A549 treated with ZK216348 at 1 μM for 4 hours (cell line): ENCODE measurements around the gene CYSRT1. TPM values are rescaled to one million over a fixed set of nuclear protein-coding genes. Genes with fewer than 3 reads are reported as not detected.

ENCODE experiments used
- total RNA-seq: library from RNA; stranded (reverse); fragments of 200-300 nt; extraction: Qiagen RNA extraction; gene quantifications from 5 replicates; pipeline ENCODE4 v1.2.3, GENCODE V29; 2022; ENCODE audit warnings: low read depth

Gene CYSRT1
- total RNA-seq, result 2.8 to 5.4 TPM (median 4.2 TPM) in 5 replicates

GRCh38 chr9:137224830-137225694, at the start of gene CYSRT1:
CYSRT1 (plus strand) TSS chr9:137225174; CDS start chr9:137225622, 448 bp downstream.

GRCh38 chr9:137188490-137189296, 36.3 kb upstream of the CYSRT1 start, which contains the start of the genes ANAPC2 and SSNA1:
ANAPC2 (minus strand) TSS chr9:137188560; CDS start chr9:137188532, 28 bp downstream.
SSNA1 (plus strand) TSS chr9:137188676; CDS start chr9:137188727, 51 bp downstream.

GRCh38 chr9:137200311-137201204, 24.4 kb upstream of the CYSRT1 start, which contains the start of gene TPRN:
TPRN (minus strand) TSS chr9:137200741; CDS start chr9:137200711, 30 bp downstream.

GRCh38 chr9:137205126-137206069, 19.6 kb upstream of the CYSRT1 start, which contains the start of the genes NDOR1 and TMEM203:
NDOR1 (plus strand) TSS chr9:137205700; CDS start chr9:137205778, 78 bp downstream.
TMEM203 (minus strand) TSS chr9:137205648; CDS start chr9:137205414, 234 bp downstream.

GRCh38 chr9:137222190-137223077, 2.5 kb upstream of the CYSRT1 start, which contains the start of gene RNF208:
RNF208 (minus strand) TSS chr9:137222240; CDS start chr9:137221212, 1,028 bp downstream.

GRCh38 chr9:137227054-137227852, 2.3 kb downstream of the CYSRT1 start, which contains the start of gene RNF224:
RNF224 (plus strand) TSS chr9:137227502; CDS start chr9:137228336, 834 bp downstream.

GRCh38 chr9:137230705-137231371, 5.9 kb downstream of the CYSRT1 start, which contains the start of gene SLC34A3:
SLC34A3 (plus strand) TSS chr9:137230901; CDS start chr9:137231703, 802 bp downstream.

GRCh38 chr9:137240841-137241489, 16.0 kb downstream of the CYSRT1 start, which contains the start of gene TUBB4B:
TUBB4B (plus strand) TSS chr9:137241287; CDS start chr9:137241361, 74 bp downstream.

GRCh38 chr9:137251194-137251461, 26.2 kb downstream of the CYSRT1 start, which contains the start of gene STPG3:
STPG3 (plus strand) TSS chr9:137251286; CDS start chr9:137251287, 1 bp downstream.

GRCh38 chr9:137254624-137255447, 29.9 kb downstream of the CYSRT1 start, which contains the start of gene NELFB:
NELFB (plus strand) TSS chr9:137255327.

Other genes with a start within 250 kb of the CYSRT1 start
- 0.33 to 0.56 TPM (median 0.45 TPM) in 4 of 5 replicates, not detected in the other for gene PTGDS, start 247.7 kb upstream of the CYSRT1 start, total RNA-seq
- 0.08 to 0.18 TPM (median 0.12 TPM) in 3 of 5 replicates, not detected in the others for gene LCNL1, start 242.2 kb upstream of the CYSRT1 start, total RNA-seq
- 37.9 to 83.8 TPM (median 71.5 TPM) in 5 replicates for gene PAXX, start 232.8 kb upstream of the CYSRT1 start, total RNA-seq
- 2.2 to 4.2 TPM (median 3.7 TPM) in 5 replicates for gene CLIC3, start 228.6 kb upstream of the CYSRT1 start, total RNA-seq
- gene ABCA2, start 196.9 kb upstream of the CYSRT1 start, total RNA-seq, result 12.6 to 32.5 TPM (median 25.5 TPM) in 5 replicates
- 0.07 TPM in 1 of 5 replicates, not detected in the others for gene FUT7, start 193.1 kb upstream of the CYSRT1 start, total RNA-seq
- gene NPDC1, start 179.0 kb upstream of the CYSRT1 start, total RNA-seq, result 26.4 to 93.7 TPM (median 81.5 TPM) in 5 replicates
- gene ENTPD2, start 171.1 kb upstream of the CYSRT1 start, total RNA-seq, result 1.0 to 2.3 TPM (median 1.5 TPM) in 5 replicates
- gene SAPCD2, start 154.6 kb upstream of the CYSRT1 start, total RNA-seq, result 12.1 to 27.8 TPM (median 24.6 TPM) in 5 replicates
- gene UAP1L1, start 147.7 kb upstream of the CYSRT1 start, total RNA-seq, result 9.0 to 14.6 TPM (median 11.9 TPM) in 5 replicates
- 33.8 to 56.7 TPM (median 50.2 TPM) in 5 replicates for gene MAN1B1, start 138.2 kb upstream of the CYSRT1 start, total RNA-seq
- gene DPP7, start 110.4 kb upstream of the CYSRT1 start, total RNA-seq, result 52.8 to 134 TPM (median 106 TPM) in 5 replicates
- 0.14 to 0.76 TPM (median 0.27 TPM) in 5 replicates for gene GRIN1, start 86.0 kb upstream of the CYSRT1 start, total RNA-seq
- gene LRRC26, start 55.1 kb upstream of the CYSRT1 start, total RNA-seq, result 0.39 to 2.0 TPM (median 1.6 TPM) in 5 replicates
- not detected in 5 replicates for gene TMEM210, start 53.1 kb upstream of the CYSRT1 start, total RNA-seq
- 19.0 to 41.0 TPM (median 34.9 TPM) in 5 replicates for gene ANAPC2, start 36.6 kb upstream of the CYSRT1 start, total RNA-seq
- 85.9 to 156 TPM (median 148 TPM) in 5 replicates for gene SSNA1, start 36.5 kb upstream of the CYSRT1 start, total RNA-seq
- 5.5 to 10.4 TPM (median 10.2 TPM) in 5 replicates for gene TPRN, start 24.4 kb upstream of the CYSRT1 start, total RNA-seq
- gene TMEM203, start 19.5 kb upstream of the CYSRT1 start, total RNA-seq, result 29.5 to 49.4 TPM (median 47.9 TPM) in 5 replicates
- gene NDOR1, start 19.5 kb upstream of the CYSRT1 start, total RNA-seq, result 7.4 to 20.8 TPM (median 16.2 TPM) in 5 replicates
- 0.79 to 2.6 TPM (median 2.0 TPM) in 5 replicates for gene RNF208, start 2.9 kb upstream of the CYSRT1 start, total RNA-seq
- gene RNF224, start 2.3 kb downstream of the CYSRT1 start, total RNA-seq, result 0.13 to 0.58 TPM (median 0.39 TPM) in 4 of 5 replicates, not detected in the other
- 0.13 to 0.19 TPM in 2 of 5 replicates, not detected in the others for gene SLC34A3, start 5.7 kb downstream of the CYSRT1 start, total RNA-seq
- gene TUBB4B, start 16.1 kb downstream of the CYSRT1 start, total RNA-seq, result 522 to 871 TPM (median 814 TPM) in 5 replicates
- not detected in 5 replicates for gene STPG3, start 26.1 kb downstream of the CYSRT1 start, total RNA-seq
- 36.5 to 63.8 TPM (median 58.5 TPM) in 5 replicates for gene NELFB, start 30.2 kb downstream of the CYSRT1 start, total RNA-seq
- gene TOR4A, start 52.6 kb downstream of the CYSRT1 start, total RNA-seq, result 13.6 to 33.0 TPM (median 30.5 TPM) in 5 replicates
- gene NRARP, start 77.1 kb downstream of the CYSRT1 start, total RNA-seq, result 1.9 to 7.2 TPM (median 5.6 TPM) in 5 replicates
- gene EXD3, start 198.0 kb downstream of the CYSRT1 start, total RNA-seq, result 2.5 to 6.8 TPM (median 6.4 TPM) in 5 replicates
- 0.53 to 2.1 TPM (median 1.9 TPM) in 5 replicates for gene NOXA1, start 198.2 kb downstream of the CYSRT1 start, total RNA-seq
- 0.18 to 0.29 TPM (median 0.19 TPM) in 5 replicates for gene ENTPD8, start 216.2 kb downstream of the CYSRT1 start, total RNA-seq
- 28.4 to 48.9 TPM (median 43.2 TPM) in 5 replicates for gene NSMF, start 234.2 kb downstream of the CYSRT1 start, total RNA-seq